ENCODE measurements around the gene FAM83F.

Gene FAM83F

GRCh38 chr22:39956932-39957664 is 37.7 kb upstream of the FAM83F start:
- Histone ChIP-seq H3K9me3 (ENCODE audit: control insufficient read depth, low read length) (no peaks in the 10 kb centered on the region), H3K4me1 (ENCODE audit: control insufficient read depth, insufficient read depth, low read length) (peaks cover 17% of the 10 kb centered on the region), H3K4me3 (ENCODE audit: low read length) (no peak overlapping the region), H3K36me3 (ENCODE audit: control insufficient read depth, insufficient read depth, low read length, severe bottlenecking) (no peaks in the 10 kb centered on the region), H3K9ac (ENCODE audit: low read length) (no peak overlapping the region), H3K27me3 (replicated peaks; ENCODE audit: control insufficient read depth, insufficient read depth, low read length) (peaks cover 36% of the 10 kb centered on the region)
- DNase-seq (ENCODE audit: low read depth): no peak

- Histone ChIP-seq H3K4me1 (ENCODE audit: control insufficient read depth, insufficient read depth, low read length) (peaks cover 17% of the 10 kb centered on the region), H3K27me3 (replicated peaks; ENCODE audit: control insufficient read depth, insufficient read depth, low read length) (peaks cover 29% of the 10 kb centered on the region), H3K36me3 (ENCODE audit: control insufficient read depth, insufficient read depth, low read length, severe bottlenecking) (no peaks in the 10 kb centered on the region), H3K9ac (ENCODE audit: low read length) (no peak overlapping the region), H3K4me3 (ENCODE audit: low read length) (no peak overlapping the region), H3K9me3 (ENCODE audit: control insufficient read depth, low read length) (no peaks in the 10 kb centered on the region)
- no peak for DNase-seq (ENCODE audit: low read depth)
These were observed 36.6 kb upstream of the FAM83F start for GRCh38 chr22:39958009-39958711.

GRCh38 chr22:39958949-39959639 is 35.7 kb upstream of the FAM83F start:
- Histone ChIP-seq H3K36me3 (ENCODE audit: control insufficient read depth, insufficient read depth, low read length, severe bottlenecking) (no peaks in the 10 kb centered on the region), H3K27me3 (replicated peaks; ENCODE audit: control insufficient read depth, insufficient read depth, low read length) (peaks cover 24% of the 10 kb centered on the region), H3K9me3 (ENCODE audit: control insufficient read depth, low read length) (no peaks in the 10 kb centered on the region), H3K4me1 (ENCODE audit: control insufficient read depth, insufficient read depth, low read length) (peaks cover 17% of the 10 kb centered on the region), H3K4me3 (ENCODE audit: low read length) (no peak overlapping the region), H3K9ac (ENCODE audit: low read length) (no peak overlapping the region)
- no peak for DNase-seq (ENCODE audit: low read depth)

GRCh38 chr22:39959640-39960447 is 34.9 kb upstream of the FAM83F start, which contains the start of gene TMA7B:
Gene TMA7B, plus strand, starts transcription at chr22:39960397. Its CDS starts 3,978 bp downstream, at chr22:39964375.
- DNase-seq (ENCODE audit: low read depth): peak; percentile 29
- no peaks in the 10 kb centered on the region for H3K9me3 ChIP-seq (ENCODE audit: control insufficient read depth, low read length)

GRCh38 chr22:39960791-39961746 is 33.7 kb upstream of the FAM83F start:
- no peak overlapping the region for H3K4me3 ChIP-seq (ENCODE audit: low read length)
- no peaks in the 10 kb centered on the region for H3K9me3 ChIP-seq (ENCODE audit: control insufficient read depth, low read length)
- peak; percentile 45 for DNase-seq (ENCODE audit: low read depth)
- H3K9ac ChIP-seq (ENCODE audit: low read length): no peak overlapping the region
- peaks cover 30% of the 10 kb centered on the region for H3K27me3 ChIP-seq (replicated peaks; ENCODE audit: control insufficient read depth, insufficient read depth, low read length)
- H3K4me1 ChIP-seq (ENCODE audit: control insufficient read depth, insufficient read depth, low read length): peaks cover 6% of the 10 kb centered on the region
- H3K36me3 ChIP-seq (ENCODE audit: control insufficient read depth, insufficient read depth, low read length, severe bottlenecking): no peaks in the 10 kb centered on the region

More at GRCh38 chr22:39959640-39960447, 34.9 kb upstream of the FAM83F start, which contains the start of gene TMA7B:
- Histone ChIP-seq H3K4me1 (ENCODE audit: control insufficient read depth, insufficient read depth, low read length) (peaks cover 13% of the 10 kb centered on the region), H3K9ac (ENCODE audit: low read length) (no peak within 1 kb of the TSS), H3K27me3 (replicated peaks; ENCODE audit: control insufficient read depth, insufficient read depth, low read length) (peaks cover 24% of the 10 kb centered on the region), H3K36me3 (ENCODE audit: control insufficient read depth, insufficient read depth, low read length, severe bottlenecking) (no peaks in the 10 kb centered on the region), H3K4me3 (ENCODE audit: low read length) (no peak within 1 kb of the TSS)

- Histone ChIP-seq H3K4me1 (ENCODE audit: control insufficient read depth, insufficient read depth, low read length) (peaks cover 11% of the 10 kb centered on the region), H3K4me3 (ENCODE audit: low read length) (no peak overlapping the region), H3K27me3 (replicated peaks; ENCODE audit: control insufficient read depth, insufficient read depth, low read length) (peaks cover 31% of the 10 kb centered on the region), H3K9me3 (ENCODE audit: control insufficient read depth, low read length) (no peaks in the 10 kb centered on the region), H3K9ac (ENCODE audit: low read length) (no peak overlapping the region), H3K36me3 (ENCODE audit: control insufficient read depth, insufficient read depth, low read length, severe bottlenecking) (no peaks in the 10 kb centered on the region)
- no peak for DNase-seq (ENCODE audit: low read depth)
These were observed 32.7 kb upstream of the FAM83F start for GRCh38 chr22:39962071-39962470.

GRCh38 chr22:39965748-39966147 is 29.0 kb upstream of the FAM83F start:
- DNase-seq (ENCODE audit: low read depth): no peak

GRCh38 chr22:39966470-39966869 is 28.3 kb upstream of the FAM83F start:
- Histone ChIP-seq H3K4me1 (ENCODE audit: control insufficient read depth, insufficient read depth, low read length) (peaks cover 29% of the 10 kb centered on the region), H3K36me3 (ENCODE audit: control insufficient read depth, insufficient read depth, low read length, severe bottlenecking) (no peaks in the 10 kb centered on the region), H3K9ac (ENCODE audit: low read length) (no peak overlapping the region), H3K27me3 (replicated peaks; ENCODE audit: control insufficient read depth, insufficient read depth, low read length) (peaks cover 23% of the 10 kb centered on the region), H3K9me3 (ENCODE audit: control insufficient read depth, low read length) (no peaks in the 10 kb centered on the region), H3K4me3 (ENCODE audit: low read length) (no peak overlapping the region)
- DNase-seq (ENCODE audit: low read depth): no peak

More at GRCh38 chr22:39965748-39966147, 29.0 kb upstream of the FAM83F start:
- Histone ChIP-seq H3K4me3 (ENCODE audit: low read length) (no peak overlapping the region), H3K36me3 (ENCODE audit: control insufficient read depth, insufficient read depth, low read length, severe bottlenecking) (no peaks in the 10 kb centered on the region), H3K4me1 (ENCODE audit: control insufficient read depth, insufficient read depth, low read length) (peaks cover 33% of the 10 kb centered on the region), H3K9ac (ENCODE audit: low read length) (no peak overlapping the region), H3K27me3 (replicated peaks; ENCODE audit: control insufficient read depth, insufficient read depth, low read length) (peaks cover 16% of the 10 kb centered on the region), H3K9me3 (ENCODE audit: control insufficient read depth, low read length) (no peaks in the 10 kb centered on the region)

- Histone ChIP-seq H3K4me3 (ENCODE audit: low read length) (no peak overlapping the region), H3K9me3 (ENCODE audit: control insufficient read depth, low read length) (no peaks in the 10 kb centered on the region), H3K36me3 (ENCODE audit: control insufficient read depth, insufficient read depth, low read length, severe bottlenecking) (no peaks in the 10 kb centered on the region), H3K9ac (ENCODE audit: low read length) (no peak overlapping the region), H3K4me1 (ENCODE audit: control insufficient read depth, insufficient read depth, low read length) (peaks cover 28% of the 10 kb centered on the region), H3K27me3 (replicated peaks; ENCODE audit: control insufficient read depth, insufficient read depth, low read length) (peaks cover 31% of the 10 kb centered on the region)
- DNase-seq (ENCODE audit: low read depth): peak; percentile 12
These were observed 27.5 kb upstream of the FAM83F start for GRCh38 chr22:39967103-39967829.

Data from adipocyte (in vitro differentiated cells).